Testis (tissue), 2 donors: Measurements from ENCODE around the gene HOXD12.

Experiments
- POLR2A ChIP-seq: fragments of 450-650 bp; IDR thresholded peaks from one replicate; pipeline ENCODE4 v1.6.1; 2017; ENCODE audit warnings: antibody characterized with exemption, mild to moderate bottlenecking, moderate library complexity
- TF ChIP-seq, protein P1 (sequence below), 3 experiments: fragments of 450-650 bp in 2 of 3; fragments of 200-600 bp in 1 of 3; sonication (generic) in 1 of 3; IDR thresholded peaks; one replicate each; pipeline ENCODE4 v1.5.1; 2016 to 2019; ENCODE audit warnings: antibody characterized with exemption in 3 of 3, mild to moderate bottlenecking in 2 of 3, moderate library complexity in 1 of 3

DNA sequence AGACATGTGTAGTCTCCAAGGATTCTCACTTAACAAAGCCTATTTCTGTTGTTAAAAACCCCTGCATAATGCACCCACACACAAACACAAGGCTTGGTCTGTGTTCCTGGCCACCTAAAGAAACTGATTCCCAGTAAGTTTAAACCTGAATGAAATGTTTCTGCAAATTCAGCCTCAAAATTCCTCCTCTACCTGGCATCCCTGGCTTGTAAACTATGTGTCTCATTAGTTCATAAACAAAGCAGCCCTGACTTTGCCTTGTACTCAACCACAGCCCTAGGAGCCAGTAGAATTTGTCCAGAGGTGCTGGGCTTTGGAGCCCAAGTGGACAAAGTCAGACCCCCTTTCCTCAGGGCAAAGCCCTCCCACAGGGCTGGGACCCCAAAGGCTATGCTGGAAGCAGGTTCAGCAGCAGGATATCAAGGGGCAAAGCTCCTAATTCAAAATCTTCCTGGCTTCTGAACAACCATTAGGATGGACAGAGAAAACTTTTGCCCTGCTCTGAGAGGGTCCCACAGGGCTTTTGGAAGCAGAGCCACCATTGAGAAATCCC, 9.7 kb upstream of the HOXD12 start:
- no peak for TF ChIP-seq POLR2A
- TF ChIP-seq, protein P1, sequence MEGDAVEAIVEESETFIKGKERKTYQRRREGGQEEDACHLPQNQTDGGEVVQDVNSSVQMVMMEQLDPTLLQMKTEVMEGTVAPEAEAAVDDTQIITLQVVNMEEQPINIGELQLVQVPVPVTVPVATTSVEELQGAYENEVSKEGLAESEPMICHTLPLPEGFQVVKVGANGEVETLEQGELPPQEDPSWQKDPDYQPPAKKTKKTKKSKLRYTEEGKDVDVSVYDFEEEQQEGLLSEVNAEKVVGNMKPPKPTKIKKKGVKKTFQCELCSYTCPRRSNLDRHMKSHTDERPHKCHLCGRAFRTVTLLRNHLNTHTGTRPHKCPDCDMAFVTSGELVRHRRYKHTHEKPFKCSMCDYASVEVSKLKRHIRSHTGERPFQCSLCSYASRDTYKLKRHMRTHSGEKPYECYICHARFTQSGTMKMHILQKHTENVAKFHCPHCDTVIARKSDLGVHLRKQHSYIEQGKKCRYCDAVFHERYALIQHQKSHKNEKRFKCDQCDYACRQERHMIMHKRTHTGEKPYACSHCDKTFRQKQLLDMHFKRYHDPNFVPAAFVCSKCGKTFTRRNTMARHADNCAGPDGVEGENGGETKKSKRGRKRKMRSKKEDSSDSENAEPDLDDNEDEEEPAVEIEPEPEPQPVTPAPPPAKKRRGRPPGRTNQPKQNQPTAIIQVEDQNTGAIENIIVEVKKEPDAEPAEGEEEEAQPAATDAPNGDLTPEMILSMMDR (IDR thresholded peaks at IDR 0.05): no peak
